Left ventricle myocardium inferior (tissue), 1 donor: ENCODE data around the gene DLGAP3. TPM values are rescaled to one million over a fixed set of nuclear protein-coding genes. Genes with fewer than 3 reads are reported as not detected.

ENCODE experiments used
- DNase-seq: peaks from one replicate; pipeline ENCODE4 v3.0.0-alpha.2; 2020
- H3K27ac ChIP-seq: fragments of 200-600 bp; replicated peaks from 2 replicates; pipeline ENCODE4 v1.8.0; 2021
- H3K27me3 ChIP-seq: fragments of 200-600 bp; 2 replicates; pipeline ENCODE4 v1.8.0; 2021; ENCODE audit warnings: low read depth
- H3K36me3 ChIP-seq: fragments of 200-600 bp; 2 replicates; pipeline ENCODE4 v1.8.0; 2021
- H3K4me1 ChIP-seq: fragments of 200-600 bp; 2 replicates; pipeline ENCODE4 v1.8.0; 2021
- H3K4me3 ChIP-seq: fragments of 200-600 bp; 2 replicates; pipeline ENCODE4 v1.8.0; 2021; ENCODE audit warnings: mild to moderate bottlenecking, moderate library complexity
- H3K9me3 ChIP-seq: fragments of 200-600 bp; replicated peaks from 2 replicates; pipeline ENCODE4 v1.8.0; 2021
- intact Hi-C: fragments of 100-400 bp; cut with micrococcal nuclease; formaldehyde crosslinking; loops from one replicate; pipeline ENCODE4 v1.11.0; 2022
- total RNA-seq: library from RNA; stranded (reverse); fragmentation: NEBNext Ultra II Directional; extraction: Animal tissue kit (Norgen Biotek cat#: 25700); gene quantifications from one replicate; pipeline ENCODE4 v1.2.1, GENCODE V29; 2021
- TF ChIP-seq, protein P1 (sequence below): fragments of 200-600 bp; IDR thresholded peaks from 2 replicates; pipeline ENCODE4 v1.8.0; 2021; ENCODE audit warnings: antibody characterized with exemption, mild to moderate bottlenecking, borderline replicate concordance
- donor health status: DM: no; HTN: yes; CAD: no; lungs with severe emphysema.

Gene DLGAP3
- total RNA-seq, 1 donor from 2014 or later = 0.05 TPM

DNA sequence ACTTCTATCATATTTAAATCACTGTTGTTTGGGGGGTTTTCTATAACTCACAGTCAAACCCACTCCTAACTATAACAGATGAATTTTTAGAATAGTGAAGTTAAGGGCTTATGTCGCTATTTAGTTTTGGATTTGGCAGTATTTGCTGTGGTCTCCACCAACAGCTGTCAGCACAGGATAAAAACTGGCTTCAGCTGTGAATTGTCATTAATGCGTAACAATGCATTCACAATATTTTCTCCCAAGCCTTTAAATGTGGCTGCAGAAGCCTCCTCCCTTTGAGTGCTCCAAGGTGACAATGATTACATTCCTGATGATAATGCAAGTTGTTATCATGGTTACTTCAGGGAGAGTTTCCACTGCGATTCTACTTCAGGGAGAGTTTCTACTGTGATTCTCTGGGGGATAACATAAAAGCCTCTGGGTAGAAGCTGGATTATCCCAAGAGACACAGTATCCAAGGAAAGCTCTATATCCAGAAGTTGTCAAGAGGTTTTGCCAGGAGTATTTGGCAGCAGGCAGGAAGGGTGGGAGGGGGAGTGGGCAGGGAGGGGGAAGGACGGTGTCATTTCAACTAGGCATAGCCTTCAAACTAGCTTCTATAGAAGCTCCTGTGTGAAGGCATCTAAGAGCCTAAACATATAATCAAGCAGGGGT, 55.0 kb downstream of the DLGAP3 start:
- peaks cover 83% of the 10 kb centered on the region for H3K27me3 ChIP-seq
- no peak overlapping the region for H3K4me3 ChIP-seq
- H3K4me1 ChIP-seq = no peaks in the 10 kb centered on the region
- H3K9me3 ChIP-seq = no peaks in the 10 kb centered on the region
- no peak for DNase-seq
- intact Hi-C loops = no loop called here
- H3K27ac ChIP-seq = no peak overlapping the region
- H3K36me3 ChIP-seq = no peaks in the 10 kb centered on the region
- TF ChIP-seq, protein P1, sequence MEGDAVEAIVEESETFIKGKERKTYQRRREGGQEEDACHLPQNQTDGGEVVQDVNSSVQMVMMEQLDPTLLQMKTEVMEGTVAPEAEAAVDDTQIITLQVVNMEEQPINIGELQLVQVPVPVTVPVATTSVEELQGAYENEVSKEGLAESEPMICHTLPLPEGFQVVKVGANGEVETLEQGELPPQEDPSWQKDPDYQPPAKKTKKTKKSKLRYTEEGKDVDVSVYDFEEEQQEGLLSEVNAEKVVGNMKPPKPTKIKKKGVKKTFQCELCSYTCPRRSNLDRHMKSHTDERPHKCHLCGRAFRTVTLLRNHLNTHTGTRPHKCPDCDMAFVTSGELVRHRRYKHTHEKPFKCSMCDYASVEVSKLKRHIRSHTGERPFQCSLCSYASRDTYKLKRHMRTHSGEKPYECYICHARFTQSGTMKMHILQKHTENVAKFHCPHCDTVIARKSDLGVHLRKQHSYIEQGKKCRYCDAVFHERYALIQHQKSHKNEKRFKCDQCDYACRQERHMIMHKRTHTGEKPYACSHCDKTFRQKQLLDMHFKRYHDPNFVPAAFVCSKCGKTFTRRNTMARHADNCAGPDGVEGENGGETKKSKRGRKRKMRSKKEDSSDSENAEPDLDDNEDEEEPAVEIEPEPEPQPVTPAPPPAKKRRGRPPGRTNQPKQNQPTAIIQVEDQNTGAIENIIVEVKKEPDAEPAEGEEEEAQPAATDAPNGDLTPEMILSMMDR = no peak

DNA sequence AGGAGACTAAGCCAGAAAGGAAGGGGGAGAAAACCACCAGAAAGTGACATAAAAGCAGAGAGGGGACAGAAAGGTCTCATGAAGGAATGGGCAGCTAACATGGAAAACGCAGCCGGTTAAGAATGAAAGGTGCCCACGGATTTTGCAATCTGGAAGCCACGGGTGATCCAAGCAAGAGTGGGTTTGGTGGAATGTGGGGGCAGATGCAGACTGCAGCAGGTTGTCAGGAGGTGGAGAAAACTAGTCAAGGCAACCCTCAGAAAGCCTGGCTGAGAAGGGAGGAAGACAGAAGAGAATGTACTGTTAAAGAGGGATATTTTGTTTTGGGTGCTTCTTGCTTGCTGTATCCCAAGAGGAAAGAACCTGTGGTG, 57.3 kb downstream of the DLGAP3 start:
- TF ChIP-seq, protein P1 = no peak
- Histone ChIP-seq H3K27ac (no peak overlapping the region), H3K36me3 (no peaks in the 10 kb centered on the region), H3K27me3 (peaks cover 60% of the 10 kb centered on the region), H3K4me3 (no peak overlapping the region), H3K9me3 (no peaks in the 10 kb centered on the region), H3K4me1 (peaks cover under 1% of the 10 kb centered on the region)
- intact Hi-C loops = no loop called here
- DNase-seq = no peak

DNA sequence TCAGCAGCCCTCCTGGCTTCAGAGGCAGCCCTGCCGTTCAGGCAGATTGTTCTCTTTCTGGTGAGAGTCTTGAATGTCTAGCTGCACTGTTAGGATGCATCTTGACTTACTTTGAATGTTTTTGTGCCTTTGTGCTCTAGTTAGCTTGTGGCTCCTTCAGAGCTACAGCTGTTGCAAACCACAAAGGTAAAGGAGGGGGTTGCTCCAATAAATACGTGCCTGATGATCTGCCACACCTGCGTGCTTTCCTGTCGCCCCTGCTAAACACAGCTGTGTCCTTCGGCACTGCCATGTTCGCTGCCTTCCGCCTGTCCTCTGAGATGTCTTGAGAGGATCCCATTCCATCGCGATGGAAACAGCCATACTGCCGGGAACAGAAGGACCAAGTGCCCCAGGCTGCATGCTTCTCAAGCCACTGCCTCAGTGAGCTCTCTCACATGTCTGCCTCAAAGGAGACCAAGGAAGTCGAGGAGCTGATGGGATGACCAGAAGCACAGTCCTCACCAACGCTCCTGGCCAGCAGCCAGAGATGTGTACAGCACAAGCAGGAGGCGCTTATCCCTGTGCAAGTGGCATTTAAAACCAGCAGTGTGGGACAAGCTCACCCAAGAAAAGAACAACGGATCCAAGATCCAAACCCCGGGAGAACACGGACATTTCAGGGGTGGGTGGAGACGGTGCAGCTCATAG, 57.9 kb downstream of the DLGAP3 start:
- H3K27ac ChIP-seq = no peak overlapping the region
- no peaks in the 10 kb centered on the region for H3K36me3 ChIP-seq
- no peak for DNase-seq
- H3K27me3 ChIP-seq = peaks cover 55% of the 10 kb centered on the region
- H3K9me3 ChIP-seq = no peaks in the 10 kb centered on the region
- peaks cover 6% of the 10 kb centered on the region for H3K4me1 ChIP-seq
- no peak overlapping the region for H3K4me3 ChIP-seq
- TF ChIP-seq, protein P1 = no peak
- intact Hi-C loops = no loop called here

DNA sequence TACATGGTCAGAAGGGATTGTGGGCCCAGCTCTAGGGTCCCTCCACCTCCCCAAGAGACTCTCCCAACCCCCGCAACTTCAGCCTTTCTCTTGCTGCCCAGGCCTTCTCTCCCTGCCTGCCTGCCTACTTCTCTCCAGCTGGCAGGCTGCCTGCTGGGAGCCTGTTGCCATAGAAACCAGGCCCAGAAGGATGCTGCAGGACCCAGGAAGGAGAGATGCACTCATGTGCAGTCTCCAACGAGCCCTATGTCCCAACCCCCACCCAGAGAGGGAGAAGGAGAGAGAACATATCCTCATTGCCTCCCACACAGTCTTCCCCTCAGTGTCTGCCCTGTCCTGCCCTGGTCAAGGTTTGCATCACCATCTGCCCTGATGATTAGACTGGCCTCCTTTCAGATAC, 59.1 kb downstream of the DLGAP3 start:
- Histone ChIP-seq H3K4me3 (no peak overlapping the region), H3K36me3 (no peaks in the 10 kb centered on the region), H3K9me3 (no peaks in the 10 kb centered on the region), H3K27me3 (peaks cover 43% of the 10 kb centered on the region), H3K4me1 (peaks cover 18% of the 10 kb centered on the region), H3K27ac (no peak overlapping the region)
- TF ChIP-seq, protein P1 = no peak
- DNase-seq = no peak
- intact Hi-C loops = no loop called here

DNA sequence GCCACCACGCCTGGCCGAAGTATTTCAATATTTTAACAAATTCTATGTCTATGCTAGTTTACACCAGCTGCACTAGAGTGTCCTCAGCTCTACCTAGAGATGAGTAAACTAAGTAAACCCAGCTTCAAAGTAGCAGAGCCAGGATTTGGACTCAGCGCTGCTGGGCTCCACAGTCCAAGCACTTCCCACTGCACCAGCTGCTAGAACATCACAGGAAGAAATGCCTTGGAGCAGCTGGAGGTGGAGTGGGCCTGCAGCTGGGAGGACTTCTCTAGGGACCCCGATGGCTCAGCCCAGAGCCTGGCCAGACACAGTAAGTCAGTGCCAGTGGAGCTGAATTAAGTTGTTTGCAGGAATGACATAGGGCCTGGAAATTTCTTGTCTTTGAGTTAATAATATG, 59.7 kb downstream of the DLGAP3 start:
- H3K27ac ChIP-seq = no peak overlapping the region
- H3K36me3 ChIP-seq = no peaks in the 10 kb centered on the region
- TF ChIP-seq, protein P1 = no peak
- H3K4me1 ChIP-seq = peaks cover 19% of the 10 kb centered on the region
- intact Hi-C loops = no loop called here
- no peaks in the 10 kb centered on the region for H3K9me3 ChIP-seq
- DNase-seq = no peak
- peaks cover 37% of the 10 kb centered on the region for H3K27me3 ChIP-seq
- H3K4me3 ChIP-seq = no peak overlapping the region
